Ecto neural progenitor cell (in vitro differentiated cells): ENCODE data around the gene MS4A8.

Experiments used
- DNase-seq: peaks from one replicate; pipeline ENCODE4 v3.0.0-alpha.2; 2018; ENCODE audit warnings: low spot score

MS4A8 gene

DNA sequence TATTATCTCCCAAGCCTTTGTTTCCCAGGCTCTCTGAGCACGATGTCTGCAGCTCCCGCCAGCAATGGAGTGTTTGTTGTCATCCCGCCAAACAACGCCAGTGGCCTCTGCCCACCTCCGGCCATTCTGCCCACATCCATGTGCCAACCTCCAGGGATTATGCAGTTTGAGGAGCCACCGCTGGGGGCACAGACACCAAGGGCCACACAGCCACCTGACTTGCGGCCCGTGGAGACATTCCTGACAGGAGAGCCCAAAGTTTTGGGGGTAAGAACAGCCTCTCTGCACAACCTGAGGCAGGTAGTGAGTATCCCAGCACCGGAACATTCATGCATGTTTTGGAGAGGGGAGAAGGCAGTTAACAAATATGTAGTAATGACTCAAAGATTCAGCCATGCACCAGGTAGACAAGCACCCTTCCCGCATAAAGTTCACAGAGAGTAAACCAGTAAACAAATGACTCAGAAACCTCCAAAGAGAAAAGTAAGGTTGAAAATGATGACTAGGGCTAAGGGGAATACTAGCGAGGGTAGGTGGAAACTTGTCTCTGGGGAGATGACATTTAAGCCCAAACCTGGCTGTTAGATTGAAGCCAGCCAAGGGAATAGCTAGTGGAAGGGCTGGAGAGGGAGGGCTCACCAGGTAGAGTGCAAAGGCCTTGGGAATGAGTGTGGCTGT, 64.4 kb downstream of the MS4A8 start:
- DNase-seq, result no peak

DNA sequence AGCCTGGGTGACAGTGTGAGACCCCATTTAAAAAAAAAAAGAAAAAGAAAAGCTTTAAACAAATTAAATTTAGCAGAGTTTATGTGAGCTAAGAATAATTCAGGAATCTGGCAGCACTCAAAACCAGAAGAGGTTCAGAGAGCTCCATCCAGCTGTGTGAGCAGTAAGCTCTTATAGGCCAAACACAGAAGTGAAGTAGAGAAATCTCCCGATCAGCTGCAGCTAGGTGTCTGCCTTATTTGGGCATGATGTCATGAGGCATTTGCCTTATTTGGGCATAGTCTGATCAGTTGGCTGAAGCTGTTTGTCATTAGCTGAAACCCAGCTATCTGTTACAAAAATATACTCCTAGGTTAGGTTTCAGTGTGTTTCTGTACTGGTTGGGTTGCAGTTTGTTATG, 65.5 kb downstream of the MS4A8 start:
- no peak for DNase-seq

- DNase-seq, result no peak
Measured at GRCh38 chr11:60765355-60765754, 65.9 kb downstream of the MS4A8 start.
